PC-3 (cell line): ENCODE data around the gene PTPRQ. TPM values are rescaled to one million over a fixed set of nuclear protein-coding genes. Genes with fewer than 3 reads are reported as not detected.

Experiments used
- ATAC-seq: fragments of 200-7000 bp; cut with Tn5 transposase; 2 replicates; pipeline ENCODE4 v1.9.1; 2020; ENCODE audit warnings: mild to moderate bottlenecking, moderate library complexity
- BruUV-seq: library from RNA; stranded (reverse); fragments of 400-500 nt; replicated peaks from 2 replicates; lab custom pipeline; 2021; lab: Mats Ljungman, UMichigan
- CTCF ChIA-PET: fragments of 300-600 bp; sonication (Branson Sonifier 250); formaldehyde crosslinking; loops from one replicate; lab custom pipeline; 2022; ENCODE audit warnings: antibody characterized with exemption; lab: Charles Lee
- POLR2A ChIA-PET: fragments of 300-600 bp; sonication (Branson Sonifier 250); formaldehyde crosslinking; loops from one replicate; lab custom pipeline; 2022; ENCODE audit warnings: antibody characterized with exemption; ENCODE audit not compliant: unreplicated experiment; lab: Charles Lee
- DNase-seq: peaks from one replicate; pipeline ENCODE4 v3.0.0-alpha.2; 2015
- H2AFZ ChIP-seq: fragments of 300-600 bp; sonication (generic); 2 replicates; pipeline ENCODE4 v1.6.0; 2016; ENCODE audit warnings: antibody characterized with exemption, low read length
- H3F3A ChIP-seq: fragments of 300-600 bp; sonication (generic); one replicate; pipeline ENCODE4 v1.6.0; 2017; ENCODE audit warnings: antibody characterized with exemption, low read length, control low read depth, mild to moderate bottlenecking; ENCODE audit not compliant: unreplicated experiment
- H3K27ac ChIP-seq: fragments of 300-600 bp; sonication (generic); 2 replicates; pipeline ENCODE4 v1.5.1; 2016; ENCODE audit warnings: mild to moderate bottlenecking, low read length
- H3K27me3 ChIP-seq: fragments of 300-600 bp; sonication (generic); 2 replicates; pipeline ENCODE4 v1.6.1; 2016; ENCODE audit warnings: low read length, mixed read lengths
- H3K36me3 ChIP-seq: fragments of 300-600 bp; sonication (generic); 2 replicates; pipeline ENCODE4 v1.6.1; 2016; ENCODE audit warnings: low read depth, mixed run types, low read length, mixed read lengths
- H3K4me1 ChIP-seq: fragments of 300-600 bp; sonication (generic); 2 replicates; pipeline ENCODE4 v1.5.1; 2016; ENCODE audit warnings: low read length; ENCODE audit not compliant: insufficient read depth
- H3K4me2 ChIP-seq: fragments of 300-600 bp; sonication (generic); 2 replicates; pipeline ENCODE4 v1.6.0; 2016; ENCODE audit warnings: low read length
- H3K4me3 ChIP-seq: fragments of 300-600 bp; sonication (generic); 2 replicates; pipeline ENCODE4 v1.5.1; 2016; ENCODE audit warnings: mild to moderate bottlenecking, low read length, mixed read lengths
- H3K79me2 ChIP-seq: fragments of 300-600 bp; sonication (generic); 2 replicates; pipeline ENCODE4 v1.6.1; 2017; ENCODE audit warnings: low read length, mixed read lengths
- H3K9ac ChIP-seq: fragments of 300-600 bp; sonication (generic); 2 replicates; pipeline ENCODE4 v1.6.0; 2016; ENCODE audit warnings: mild to moderate bottlenecking, low read length
- H3K9me2 ChIP-seq: fragments of 300-600 bp; sonication (generic); replicated peaks from 2 replicates; pipeline ENCODE4 v1.6.1; 2016; ENCODE audit warnings: mixed run types, low read length, mixed read lengths
- H3K9me3 ChIP-seq: fragments of 300-600 bp; sonication (generic); 2 replicates; pipeline ENCODE4 v1.6.1; 2016; ENCODE audit warnings: low read length, mixed read lengths
- H4K20me1 ChIP-seq: fragments of 300-600 bp; sonication (generic); 2 replicates; pipeline ENCODE4 v1.6.1; 2016; ENCODE audit warnings: low read length, mixed read lengths
- EZH2 ChIP-seq: fragments of 300-600 bp; sonication (generic); IDR thresholded peaks from one replicate; pipeline ENCODE4 v1.6.1; 2017; ENCODE audit warnings: antibody characterized with exemption, mild to moderate bottlenecking, low read length; ENCODE audit not compliant: unreplicated experiment
- EZH2phosphoT487 ChIP-seq: fragments of 300-600 bp; sonication (generic); IDR thresholded peaks from 2 replicates; pipeline ENCODE4 v1.6.1; 2018; ENCODE audit warnings: mild to moderate bottlenecking, antibody characterized with exemption, low read length, borderline replicate concordance
- intact Hi-C: fragments of 100-400 bp; cut with micrococcal nuclease; formaldehyde crosslinking; loops from 2 replicates; pipeline ENCODE4 v1.9.0; 2023
- total RNA-seq: library from RNA; depleted of rRNA; stranded (reverse); fragments of >200 nt; gene quantifications from 2 replicates; pipeline ENCODE4 v1.2.3, GENCODE V29; 2014
- TF ChIP-seq, protein P1 (sequence below): fragments of 300-600 bp; sonication (generic); conservative IDR thresholded peaks from 2 replicates; pipeline ENCODE4 v1.5.1; 2017; ENCODE audit warnings: antibody characterized with exemption, low read depth, mild to moderate bottlenecking, low read length

The PTPRQ gene
- total RNA-seq, 1 experiment from 2014 or later, result 0.07 TPM

GRCh38 chr12:80715713-80716249 lies 271.7 kb downstream of the PTPRQ start:
- H3K9me3 ChIP-seq, result no peaks in the 10 kb centered on the region
- no peak overlapping the region for H3K4me3 ChIP-seq
- ATAC-seq, result no peak
- H2AFZ ChIP-seq, result no peak overlapping the region
- H3K9ac ChIP-seq, result no peak overlapping the region
- H3K27me3 ChIP-seq, result peaks cover 63% of the 10 kb centered on the region
- no peak overlapping the region for H3K4me2 ChIP-seq
- CTCF ChIA-PET, result no interaction called here
- POLR2A ChIA-PET, result no interaction called here
- no peaks in the 10 kb centered on the region for H3K9me2 ChIP-seq
- no peaks in the 10 kb centered on the region for H3F3A ChIP-seq
- no peaks in the 10 kb centered on the region for H3K36me3 ChIP-seq
- TF ChIP-seq, protein P1, sequence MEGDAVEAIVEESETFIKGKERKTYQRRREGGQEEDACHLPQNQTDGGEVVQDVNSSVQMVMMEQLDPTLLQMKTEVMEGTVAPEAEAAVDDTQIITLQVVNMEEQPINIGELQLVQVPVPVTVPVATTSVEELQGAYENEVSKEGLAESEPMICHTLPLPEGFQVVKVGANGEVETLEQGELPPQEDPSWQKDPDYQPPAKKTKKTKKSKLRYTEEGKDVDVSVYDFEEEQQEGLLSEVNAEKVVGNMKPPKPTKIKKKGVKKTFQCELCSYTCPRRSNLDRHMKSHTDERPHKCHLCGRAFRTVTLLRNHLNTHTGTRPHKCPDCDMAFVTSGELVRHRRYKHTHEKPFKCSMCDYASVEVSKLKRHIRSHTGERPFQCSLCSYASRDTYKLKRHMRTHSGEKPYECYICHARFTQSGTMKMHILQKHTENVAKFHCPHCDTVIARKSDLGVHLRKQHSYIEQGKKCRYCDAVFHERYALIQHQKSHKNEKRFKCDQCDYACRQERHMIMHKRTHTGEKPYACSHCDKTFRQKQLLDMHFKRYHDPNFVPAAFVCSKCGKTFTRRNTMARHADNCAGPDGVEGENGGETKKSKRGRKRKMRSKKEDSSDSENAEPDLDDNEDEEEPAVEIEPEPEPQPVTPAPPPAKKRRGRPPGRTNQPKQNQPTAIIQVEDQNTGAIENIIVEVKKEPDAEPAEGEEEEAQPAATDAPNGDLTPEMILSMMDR, result no peak
- no peak for TF ChIP-seq EZH2
- TF ChIP-seq EZH2phosphoT487, result no peak
- intact Hi-C loops, result no loop called here
- no peak for DNase-seq
- no peaks in the 10 kb centered on the region for H4K20me1 ChIP-seq
- H3K4me1 ChIP-seq, result no peaks in the 10 kb centered on the region
- no peak overlapping the region for H3K27ac ChIP-seq
- no peaks in the 10 kb centered on the region for H3K79me2 ChIP-seq
- BruUV-seq, result no TSS peak

DNA sequence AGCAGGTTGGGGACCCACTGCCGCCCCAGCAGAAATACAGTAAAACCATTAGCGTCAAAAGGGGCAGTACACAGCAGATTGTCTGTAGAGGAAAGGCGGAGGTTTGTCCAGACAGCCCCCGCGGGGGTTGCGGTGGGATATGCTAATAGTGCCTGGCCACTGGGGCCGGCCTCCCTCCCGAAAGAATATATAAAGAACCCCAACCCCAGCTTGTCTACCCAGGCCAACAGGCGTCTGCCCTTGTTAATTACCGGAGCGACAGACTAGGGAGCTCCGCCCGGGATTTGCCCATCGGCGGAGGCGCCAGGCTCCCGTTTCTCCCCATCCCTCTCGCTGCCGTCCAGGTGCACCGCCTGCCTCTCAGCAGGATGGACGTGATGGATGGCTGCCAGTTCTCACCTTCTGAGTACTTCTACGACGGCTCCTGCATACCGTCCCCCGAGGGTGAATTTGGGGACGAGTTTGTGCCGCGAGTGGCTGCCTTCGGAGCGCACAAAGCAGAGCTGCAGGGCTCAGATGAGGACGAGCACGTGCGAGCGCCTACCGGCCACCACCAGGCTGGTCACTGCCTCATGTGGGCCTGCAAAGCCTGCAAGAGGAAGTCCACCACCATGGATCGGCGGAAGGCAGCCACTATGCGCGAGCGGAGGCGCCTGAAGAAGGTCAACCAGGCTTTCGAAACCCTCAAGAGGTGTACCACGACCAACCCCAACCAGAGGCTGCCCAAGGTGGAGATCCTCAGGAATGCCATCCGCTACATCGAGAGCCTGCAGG lies 272.8 kb downstream of the PTPRQ start, which contains the start of gene MYF5:
MYF5 (plus strand) TSS at position 217 of the 774 bp plus-strand sequence; CDS start at position 369, 152 bp downstream.
- ATAC-seq (no peak), DNase-seq (no peak)
- Histone ChIP-seq H3K4me2 (no peak within 1 kb of the TSS), H4K20me1 (no peaks in the 10 kb centered on the region), H3K4me3 (no peak within 1 kb of the TSS), H2AFZ (no peak within 1 kb of the TSS), H3K27me3 (peaks cover 67% of the 10 kb centered on the region), H3K36me3 (no peaks in the 10 kb centered on the region), H3K4me1 (no peaks in the 10 kb centered on the region), H3K27ac (no peak within 1 kb of the TSS), H3K79me2 (no peaks in the 10 kb centered on the region), H3K9me3 (no peaks in the 10 kb centered on the region), H3K9ac (no peak within 1 kb of the TSS), H3F3A (no peaks in the 10 kb centered on the region), H3K9me2 (no peaks in the 10 kb centered on the region)
- no peak for TF ChIP-seq EZH2phosphoT487
- TF ChIP-seq, protein P1, result no peak
- no peak for TF ChIP-seq EZH2
- CTCF ChIA-PET, result no interaction called here
- BruUV-seq, result no TSS peak
- intact Hi-C loops, result no loop called here
- POLR2A ChIA-PET, result no interaction called here

- DNase-seq (no peak), ATAC-seq (no peak)
- ChIA-PET CTCF (no interaction called here), POLR2A (no interaction called here)
- no peaks in the 10 kb centered on the region for H4K20me1 ChIP-seq
- BruUV-seq, result no TSS peak
- H3K4me1 ChIP-seq, result no peaks in the 10 kb centered on the region
- H3K9ac ChIP-seq, result no peak overlapping the region
- intact Hi-C loops, result no loop called here
- H3K36me3 ChIP-seq, result no peaks in the 10 kb centered on the region
- no peak overlapping the region for H2AFZ ChIP-seq
- H3K9me3 ChIP-seq, result no peaks in the 10 kb centered on the region
- H3K27me3 ChIP-seq, result peaks cover 67% of the 10 kb centered on the region
- no peak overlapping the region for H3K4me3 ChIP-seq
- TF ChIP-seq, protein P1, result no peak
- TF ChIP-seq EZH2 (no peak), EZH2phosphoT487 (no peak)
- H3K79me2 ChIP-seq, result no peaks in the 10 kb centered on the region
- H3K9me2 ChIP-seq, result no peaks in the 10 kb centered on the region
- H3F3A ChIP-seq, result no peaks in the 10 kb centered on the region
- H3K4me2 ChIP-seq, result no peak overlapping the region
- no peak overlapping the region for H3K27ac ChIP-seq
Observed at GRCh38 chr12:80717856-80718255, 273.8 kb downstream of the PTPRQ start.
